SK-N-SH (cell line): ENCODE results near the gene RPS23. TPM values are rescaled to one million over a fixed set of nuclear protein-coding genes. Genes with fewer than 3 reads are reported as not detected.

Source experiments
- CTCF ChIA-PET: fragments of 300-600, 350-600 bp; formaldehyde crosslinking; extraction: SDS; loops from one replicate; lab custom pipeline; 2021; lab: Yijun Ruan, JAX
- POLR2A ChIA-PET: fragments of 350-600 bp; sonication (Branson Sonifier 250); formaldehyde crosslinking; extraction: SDS; loops from one replicate; lab custom pipeline; 2020; ENCODE audit warnings: antibody characterized with exemption, inconsistent platforms; lab: Yijun Ruan, JAX
- DNase-seq: peaks from one replicate; pipeline ENCODE4 v3.0.0; 2012
- H2AFZ ChIP-seq: fragments of 200-600 bp; sonication (generic); 2 replicates; pipeline ENCODE4 v1.8.1; 2016; ENCODE audit warnings: antibody characterized with exemption, mild to moderate bottlenecking, low read depth
- H3F3A ChIP-seq: fragments of 200-600 bp; sonication (generic); replicated peaks from 2 replicates; pipeline ENCODE3; 2016; ENCODE audit warnings: antibody characterized with exemption, mild to moderate bottlenecking; ENCODE audit not compliant: insufficient read depth
- H3K27ac ChIP-seq, 2 experiments: fragments of 200-500 bp in 1 of 2; fragments of 200-600 bp in 1 of 2; sonication (Bioruptor generic) in 1 of 2; sonication (generic), shearing (Covaris generic) in 1 of 2; 2 replicates each; pipeline versions ENCODE4 v1.5.1 to v1.6.1; 2014 to 2016; ENCODE audit warnings: low read depth in 2 of 2, inconsistent platforms in 1 of 2, low read length in 1 of 2, mild to moderate bottlenecking in 1 of 2, mixed read lengths in 1 of 2
- H3K27me3 ChIP-seq: fragments of 200-600 bp; sonication (generic), shearing (Covaris generic); 2 replicates; pipeline ENCODE4 v1.6.1; 2016; ENCODE audit warnings: mixed run types; ENCODE audit not compliant: insufficient read depth
- H3K36me3 ChIP-seq, 2 experiments: fragments of 200-500 bp in 1 of 2; fragments of 200-600 bp in 1 of 2; sonication (Bioruptor generic) in 1 of 2; sonication (generic) in 1 of 2; replicated peaks in 1 of 2; 2 replicates each; pipeline versions ENCODE3 to v1.5.1; 2014 to 2016; ENCODE audit warnings: low read length in 1 of 2, mild to moderate bottlenecking in 1 of 2; ENCODE audit not compliant: insufficient read depth in 2 of 2, control insufficient read depth in 1 of 2
- H3K4me1 ChIP-seq, 2 experiments: fragments of 200-500 bp in 1 of 2; fragments of 200-600 bp in 1 of 2; sonication (Bioruptor generic) in 1 of 2; sonication (generic), shearing (Covaris generic) in 1 of 2; 2 replicates each; pipeline versions ENCODE4 v1.5.1 to v1.6.1; 2014 to 2016; ENCODE audit warnings: low read depth in 1 of 2, low read length in 1 of 2, mixed run types in 1 of 2; ENCODE audit not compliant: insufficient read depth in 2 of 2, control insufficient read depth in 1 of 2
- H3K4me2 ChIP-seq: fragments of 200-600 bp; sonication (generic), shearing (Covaris generic); 2 replicates; pipeline ENCODE4 v1.6.1; 2017; ENCODE audit warnings: mixed run types
- H3K4me3 ChIP-seq, 2 experiments: fragments of 200-500 bp in 1 of 2; fragments of 200-600 bp in 1 of 2; sonication (Bioruptor generic) in 1 of 2; sonication (generic), shearing (Covaris generic) in 1 of 2; 2 replicates each; pipeline versions ENCODE4 v1.5.1 to v1.8.1; 2014 to 2016; ENCODE audit warnings: low read depth in 2 of 2, inconsistent platforms in 1 of 2, low read length in 1 of 2, mild to moderate bottlenecking in 1 of 2, mixed read lengths in 1 of 2, moderate library complexity in 1 of 2
- H3K79me2 ChIP-seq: fragments of 200-600 bp; sonication (generic); 2 replicates; pipeline ENCODE4 v1.8.1; 2017; ENCODE audit warnings: mild to moderate bottlenecking; ENCODE audit not compliant: insufficient read depth
- H3K9ac ChIP-seq: fragments of 200-600 bp; sonication (generic); 2 replicates; pipeline ENCODE4 v1.6.1; 2017; ENCODE audit warnings: mixed run types
- H3K9me2 ChIP-seq: fragments of 200-600 bp; sonication (generic); 2 replicates; pipeline ENCODE4 v1.6.1; 2017; ENCODE audit warnings: mixed run types
- H3K9me3 ChIP-seq: fragments of 200-600 bp; sonication (generic); 2 replicates; pipeline ENCODE4 v1.6.1; 2017; ENCODE audit warnings: mixed run types, mild to moderate bottlenecking, moderate library complexity
- H4K20me1 ChIP-seq: fragments of 200-600 bp; sonication (generic); 2 replicates; pipeline ENCODE4 v1.6.1; 2017; ENCODE audit warnings: mild to moderate bottlenecking, mixed run types; ENCODE audit not compliant: insufficient read depth
- CHD2 ChIP-seq: fragments of 150-350 bp; IDR thresholded peaks from 2 replicates; pipeline ENCODE4 v1.6.1; 2018; ENCODE audit warnings: low read length; ENCODE audit not compliant: partially characterized antibody
- EP300 ChIP-seq, 2 experiments: IDR thresholded peaks; 2 replicates each; pipeline versions ENCODE4 v1.4.0 to v1.6.1; 2012; ENCODE audit warnings: borderline replicate concordance in 1 of 2, low read depth in 1 of 2, low read length in 1 of 2
- EZH2phosphoT487 ChIP-seq: fragments of 200-600 bp; sonication (generic); IDR thresholded peaks from 2 replicates; pipeline ENCODE4 v1.6.1; 2017; ENCODE audit warnings: low read depth, mixed run types, mild to moderate bottlenecking, antibody characterized with exemption, moderate library complexity, borderline replicate concordance
- FOXM1 ChIP-seq: IDR thresholded peaks from 2 replicates; pipeline ENCODE4 v1.4.0; 2012; ENCODE audit warnings: low read depth, mild to moderate bottlenecking
- GATA2 ChIP-seq: sonication (generic); formaldehyde crosslinking; IDR thresholded peaks from 2 replicates; pipeline ENCODE4 v1.5.0; 2020; ENCODE audit warnings: mild to moderate bottlenecking, missing genetic modification reagents
- MEF2A ChIP-seq: IDR thresholded peaks from 2 replicates; pipeline ENCODE4 v1.4.0; 2012; ENCODE audit warnings: low read depth, borderline replicate concordance
- RXRA ChIP-seq: IDR thresholded peaks from 2 replicates; pipeline ENCODE4 v1.4.0; 2012; ENCODE audit warnings: low read depth, mild to moderate bottlenecking, borderline replicate concordance
- SIN3A ChIP-seq: IDR thresholded peaks from 2 replicates; pipeline ENCODE4 v1.6.1; 2012; ENCODE audit warnings: low read depth, mild to moderate bottlenecking, low read length, moderate library complexity, borderline replicate concordance
- YY1 ChIP-seq: IDR thresholded peaks from 2 replicates; pipeline ENCODE4 v1.4.0; 2012; ENCODE audit warnings: low read depth, mild to moderate bottlenecking
- WGBS: methylation state at CpG from one replicate; pipeline ENCODE4 v1.1.6; 2017; ENCODE audit warnings: low lambda C conversion rate; 5-methylcytosine and 5-hydroxymethylcytosine counted together
- polyA plus RNA-seq, 3 experiments: library from polyadenylated mRNA; depleted of rRNA; stranded (reverse); fragments of >200 nt; gene quantifications; 2 replicates each; pipeline ENCODE4 v1.2.3, GENCODE V29; 2012
- TF ChIP-seq, protein P1 (sequence below): IDR thresholded peaks from 2 replicates; pipeline ENCODE4; 2012
- TF ChIP-seq, protein P2 (sequence below): IDR thresholded peaks from 2 replicates; pipeline ENCODE4 v1.4.0; 2012; ENCODE audit warnings: low read depth
- TF ChIP-seq, protein P3 (sequence below): fragments of 150-350 bp; IDR thresholded peaks from 2 replicates; pipeline ENCODE4 v1.6.1; 2016; ENCODE audit warnings: mild to moderate bottlenecking, low read depth, low read length

The RPS23 gene
- polyA plus RNA-seq, 1 of the 3 experiments (the other 2 are of a cell fraction) = 6,732 TPM

DNA sequence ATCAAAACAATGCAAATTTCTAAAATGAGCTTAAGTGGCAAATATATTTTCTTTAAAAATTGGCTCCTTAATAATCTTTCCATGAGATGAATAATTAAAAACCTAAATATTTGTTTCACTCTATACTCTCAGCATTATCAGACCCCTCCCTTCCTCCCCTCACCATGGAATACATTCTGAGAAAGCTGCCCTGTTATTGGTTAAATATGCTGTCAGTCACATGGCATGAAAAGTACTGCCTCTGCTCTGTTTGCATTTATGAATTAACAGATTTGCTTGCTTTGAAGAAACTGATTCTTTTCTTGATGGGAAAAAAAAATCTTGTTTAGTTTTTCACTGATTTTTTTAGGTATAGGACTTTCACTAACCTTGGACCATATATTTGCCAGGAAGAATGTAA, 17.0 kb upstream of the RPS23 start:
- no peak for TF ChIP-seq CHD2
- TF ChIP-seq, protein P1, sequence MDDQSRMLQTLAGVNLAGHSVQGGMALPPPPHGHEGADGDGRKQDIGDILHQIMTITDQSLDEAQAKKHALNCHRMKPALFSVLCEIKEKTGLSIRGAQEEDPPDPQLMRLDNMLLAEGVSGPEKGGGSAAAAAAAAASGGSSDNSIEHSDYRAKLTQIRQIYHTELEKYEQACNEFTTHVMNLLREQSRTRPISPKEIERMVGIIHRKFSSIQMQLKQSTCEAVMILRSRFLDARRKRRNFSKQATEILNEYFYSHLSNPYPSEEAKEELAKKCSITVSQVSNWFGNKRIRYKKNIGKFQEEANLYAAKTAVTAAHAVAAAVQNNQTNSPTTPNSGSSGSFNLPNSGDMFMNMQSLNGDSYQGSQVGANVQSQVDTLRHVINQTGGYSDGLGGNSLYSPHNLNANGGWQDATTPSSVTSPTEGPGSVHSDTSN = peak; percentile 89
- Histone ChIP-seq H3K9ac (no peak overlapping the region), H4K20me1 (no peaks in the 10 kb centered on the region), H3F3A (peaks cover 3% of the 10 kb centered on the region), H3K4me3 (no peak overlapping the region), H3K9me2 (no peaks in the 10 kb centered on the region), H3K36me3 (no peaks in the 10 kb centered on the region), H3K4me1 (no peaks in the 10 kb centered on the region), H3K9me3 (no peaks in the 10 kb centered on the region), H3K27ac (no peak overlapping the region), H3K27me3 (no peaks in the 10 kb centered on the region), H3K4me2 (no peak overlapping the region), H3K79me2 (no peaks in the 10 kb centered on the region), H2AFZ (no peak overlapping the region)
- CTCF ChIA-PET = interaction anchor here (1.5 kb wide), 1 partner anchor 16 kb away, joined by 6 read pairs; no protein-coding TSS in a partner anchor
- POLR2A ChIA-PET = no interaction called here
- DNase-seq = peak; percentile 24

DNA sequence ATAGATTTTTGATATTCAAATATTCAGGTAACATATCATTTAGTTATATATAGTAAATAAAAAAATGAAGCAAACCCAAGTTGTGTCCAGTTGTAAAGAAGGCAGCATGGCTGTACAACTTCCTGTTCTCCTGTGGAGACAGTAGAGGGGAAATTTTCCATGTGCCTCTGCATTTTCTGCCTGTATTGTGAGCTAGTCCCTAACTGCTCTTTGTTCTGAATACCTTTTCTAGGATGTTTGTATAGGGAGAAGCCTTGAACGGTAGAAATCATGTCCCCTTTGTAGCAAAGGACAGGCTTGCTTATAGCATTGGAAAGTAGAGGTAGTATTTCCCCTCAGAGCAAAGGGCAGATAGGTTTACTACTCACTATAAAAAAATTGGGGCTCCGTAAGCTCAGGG, 13.3 kb upstream of the RPS23 start:
- WGBS = 79% methylated on average over 2 of the region's 2 CpGs

DNA sequence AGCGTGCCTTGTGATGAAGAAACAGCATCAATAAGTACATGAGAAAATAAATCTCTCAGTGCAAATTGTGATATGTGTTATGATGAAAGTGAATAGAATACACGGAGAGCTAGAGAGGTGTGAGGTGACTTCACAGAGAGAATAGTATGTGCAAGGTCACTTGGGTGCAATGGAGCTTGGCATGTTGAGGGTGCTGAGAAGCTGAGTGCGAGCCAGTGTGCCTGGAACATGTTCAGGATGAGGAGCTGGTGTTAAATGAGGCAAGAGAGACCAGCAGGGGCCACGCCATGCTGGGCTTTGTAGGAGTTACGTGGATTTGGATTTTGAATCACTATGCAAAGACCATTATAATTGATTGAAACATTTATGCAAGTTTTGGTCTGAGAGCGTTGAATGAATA, 12.8 kb upstream of the RPS23 start:
- POLR2A ChIA-PET = no interaction called here
- H3K27me3 ChIP-seq = no peaks in the 10 kb centered on the region
- H3K9me2 ChIP-seq = no peaks in the 10 kb centered on the region
- H3K27ac ChIP-seq = no peak overlapping the region
- no peaks in the 10 kb centered on the region for H4K20me1 ChIP-seq
- H3K79me2 ChIP-seq = no peaks in the 10 kb centered on the region
- H3K9me3 ChIP-seq = no peaks in the 10 kb centered on the region
- H3K4me1 ChIP-seq = no peaks in the 10 kb centered on the region
- H2AFZ ChIP-seq = no peak overlapping the region
- no peaks in the 10 kb centered on the region for H3K36me3 ChIP-seq
- TF ChIP-seq, protein P2, sequence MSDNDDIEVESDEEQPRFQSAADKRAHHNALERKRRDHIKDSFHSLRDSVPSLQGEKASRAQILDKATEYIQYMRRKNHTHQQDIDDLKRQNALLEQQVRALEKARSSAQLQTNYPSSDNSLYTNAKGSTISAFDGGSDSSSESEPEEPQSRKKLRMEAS = no peak
- TF ChIP-seq YY1 = no peak
- TF ChIP-seq, protein P3, sequence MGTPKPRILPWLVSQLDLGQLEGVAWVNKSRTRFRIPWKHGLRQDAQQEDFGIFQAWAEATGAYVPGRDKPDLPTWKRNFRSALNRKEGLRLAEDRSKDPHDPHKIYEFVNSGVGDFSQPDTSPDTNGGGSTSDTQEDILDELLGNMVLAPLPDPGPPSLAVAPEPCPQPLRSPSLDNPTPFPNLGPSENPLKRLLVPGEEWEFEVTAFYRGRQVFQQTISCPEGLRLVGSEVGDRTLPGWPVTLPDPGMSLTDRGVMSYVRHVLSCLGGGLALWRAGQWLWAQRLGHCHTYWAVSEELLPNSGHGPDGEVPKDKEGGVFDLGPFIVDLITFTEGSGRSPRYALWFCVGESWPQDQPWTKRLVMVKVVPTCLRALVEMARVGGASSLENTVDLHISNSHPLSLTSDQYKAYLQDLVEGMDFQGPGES = no peak
- no peak for TF ChIP-seq EP300 (IDR thresholded peaks at IDR 0.05; ENCODE audit: borderline replicate concordance in 1 of 2, low read depth in 1 of 2, low read length in 1 of 2)
- H3K4me2 ChIP-seq = no peak overlapping the region
- CTCF ChIA-PET = no interaction called here
- H3F3A ChIP-seq = no peaks in the 10 kb centered on the region
- DNase-seq = no peak
- H3K9ac ChIP-seq = no peak overlapping the region
- H3K4me3 ChIP-seq = no peak overlapping the region
- WGBS = 79% methylated on average over 6 of the region's 6 CpGs

More for the DNA sequence above, 13.3 kb upstream of the RPS23 start:
- Histone ChIP-seq H4K20me1 (no peaks in the 10 kb centered on the region), H3K27ac (no peak overlapping the region), H3K36me3 (no peaks in the 10 kb centered on the region), H3K79me2 (no peaks in the 10 kb centered on the region), H3K4me2 (no peak overlapping the region), H3K9me3 (no peaks in the 10 kb centered on the region), H3K9me2 (no peaks in the 10 kb centered on the region), H3K4me1 (no peaks in the 10 kb centered on the region), H3K4me3 (no peak overlapping the region), H2AFZ (no peak overlapping the region), H3F3A (no peaks in the 10 kb centered on the region), H3K27me3 (no peaks in the 10 kb centered on the region), H3K9ac (no peak overlapping the region)
- POLR2A ChIA-PET = no interaction called here
- no peak for TF ChIP-seq YY1
- no peak for TF ChIP-seq MEF2A
- TF ChIP-seq SIN3A = no peak
- no peak for TF ChIP-seq RXRA
- no peak for TF ChIP-seq FOXM1
- TF ChIP-seq EZH2phosphoT487 = no peak
- no peak for TF ChIP-seq GATA2 (CRISPR knock-in tag)
- CTCF ChIA-PET = interaction anchor here (1.5 kb wide), 1 partner anchor 20 kb away, joined by 3 read pairs; no protein-coding TSS in a partner anchor
- no peak for DNase-seq
